Immature natural killer cell (primary cell): ENCODE data around the gene GFOD1. TPM values are rescaled to one million over a fixed set of nuclear protein-coding genes. Genes with fewer than 3 reads are reported as not detected.
"Not testable (repeated sequence)": the region's sequence is repeated elsewhere in the genome, so short reads cannot be mapped to it uniquely, and the experiment has no call there.

Source experiments
- DNase-seq, 3 donors: peaks; one replicate each; pipeline ENCODE4 v3.0.0; 2022; ENCODE audit warnings: mixed read lengths in 1 of 3
- H3K27ac Mint-ChIP-seq, 6 donors: one replicate each; pipeline ENCODE4 v1.8.0; 2020; ENCODE audit warnings: mixed read lengths in 6 of 6, mild to moderate bottlenecking in 5 of 6, inconsistent platforms in 4 of 6, moderate library complexity in 3 of 6
- H3K27me3 Mint-ChIP-seq, 3 donors: one replicate each; pipeline ENCODE4 v1.8.0; 2020 to 2021; ENCODE audit warnings: low read depth in 3 of 3, mild to moderate bottlenecking in 3 of 3, mixed read lengths in 3 of 3, moderate library complexity in 3 of 3, inconsistent platforms in 1 of 3
- H3K36me3 Mint-ChIP-seq, 3 donors: one replicate each; pipeline ENCODE4 v1.8.0; 2020; ENCODE audit warnings: mixed read lengths in 3 of 3, inconsistent platforms in 2 of 3, mild to moderate bottlenecking in 2 of 3
- H3K4me1 Mint-ChIP-seq, 2 donors: one replicate each; pipeline ENCODE4 v1.8.0; 2020; ENCODE audit warnings: inconsistent platforms in 2 of 2, mild to moderate bottlenecking in 2 of 2, mixed read lengths in 2 of 2, moderate library complexity in 1 of 2
- H3K4me3 Mint-ChIP-seq, 5 donors: one replicate each; pipeline ENCODE4 v1.8.0; 2020; ENCODE audit warnings: mild to moderate bottlenecking in 5 of 5, mixed read lengths in 5 of 5, inconsistent platforms in 3 of 5, moderate library complexity in 3 of 5
- H3K9me3 Mint-ChIP-seq, 6 donors: one replicate each; pipeline ENCODE4 v1.8.0; 2020; ENCODE audit warnings: mild to moderate bottlenecking in 6 of 6, mixed read lengths in 6 of 6, inconsistent platforms in 4 of 6, moderate library complexity in 3 of 6
- polyA plus RNA-seq, 3 donors: library from polyadenylated mRNA; unstranded; fragments of 300-500 nt; fragmentation: Illumina TruSeq; gene quantifications; one replicate each; pipeline ENCODE4 v1.2.3, GENCODE V29; 2021

The GFOD1 gene
- polyA plus RNA-seq, 3 donors from 2014 or later: 22.5 to 68.8 (median 49.3) TPM

GRCh38 chr6:13447949-13448724 is 39.3 kb downstream of the GFOD1 start:
- Mint-ChIP-seq H3K4me1 (peaks cover 86 to 99% of the 10 kb centered on the region in 2 donors), H3K9me3 (no peaks in the 10 kb centered on the region), H3K36me3 (peaks cover 14 to 29% (median 21%) of the 10 kb centered on the region in 3 donors), H3K27ac (peak overlapping the region; percentile 84 to 97 (median 95)), H3K4me3 (peak overlapping the region; percentile 46 to 83 (median 75)), H3K27me3 (peaks cover 0 to 3% (median 0%) of the 10 kb centered on the region in 3 donors)
- no peak for DNase-seq

DNA sequence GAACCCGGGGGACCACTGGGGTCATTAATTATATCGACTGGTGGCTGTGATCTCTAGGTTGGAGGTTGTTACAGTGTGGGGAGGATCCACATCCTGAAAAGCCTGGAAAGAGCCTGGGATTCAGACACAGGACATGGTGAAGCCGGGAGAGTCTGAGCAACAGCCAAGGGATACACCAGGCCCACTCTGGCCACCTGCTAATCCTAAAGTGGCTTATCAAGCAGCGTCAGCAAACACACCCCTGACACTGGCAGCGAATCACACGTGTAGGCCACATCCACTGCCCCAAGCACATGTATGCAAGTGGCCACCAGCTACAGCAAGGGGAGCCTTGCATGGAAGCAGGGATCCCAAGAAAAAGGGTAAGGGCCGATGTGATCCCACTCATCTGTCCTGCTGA is 41.0 kb downstream of the GFOD1 start:
- Mint-ChIP-seq H3K36me3 (peaks cover 16 to 19% (median 18%) of the 10 kb centered on the region in 3 donors), H3K4me1 (peaks cover 84 to 99% of the 10 kb centered on the region in 2 donors), H3K9me3 (no peaks in the 10 kb centered on the region), H3K27me3 (peaks cover 0 to 2% (median 1%) of the 10 kb centered on the region in 3 donors), H3K4me3 (peak overlapping the region; percentile 60 to 86 (median 70)), H3K27ac (peak overlapping the region; percentile 78 to 97 (median 90))
- no peak for DNase-seq

DNA sequence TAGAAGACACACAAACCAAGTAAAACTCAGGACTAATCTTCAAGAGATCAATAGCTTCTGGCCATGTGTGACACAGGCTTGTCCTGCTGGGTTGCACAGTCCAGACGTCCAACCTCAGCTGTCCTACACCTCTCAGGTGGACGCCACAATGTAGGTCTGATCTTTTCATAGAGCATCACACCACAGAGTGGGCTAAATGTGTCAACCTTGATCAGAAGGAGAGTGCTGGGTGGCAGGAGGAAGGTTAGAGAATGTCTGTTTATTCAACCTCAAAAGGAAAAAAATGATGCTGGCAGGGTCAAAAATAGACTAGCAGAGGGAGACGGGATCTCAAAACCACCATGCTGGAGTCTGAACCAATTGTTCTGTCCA is 41.7 kb downstream of the GFOD1 start:
- H3K27ac Mint-ChIP-seq: peak overlapping the region; percentile 78 to 97 (median 90)
- H3K9me3 Mint-ChIP-seq: no peaks in the 10 kb centered on the region
- H3K4me1 Mint-ChIP-seq: peaks cover 84 to 99% of the 10 kb centered on the region in 2 donors
- peaks cover 0 to 2% (median 1%) of the 10 kb centered on the region in 3 donors for H3K27me3 Mint-ChIP-seq
- peak overlapping the region; percentile 60 to 86 (median 70) for H3K4me3 Mint-ChIP-seq
- peaks cover 15 to 16% (median 15%) of the 10 kb centered on the region in 3 donors for H3K36me3 Mint-ChIP-seq
- no peak for DNase-seq

DNA sequence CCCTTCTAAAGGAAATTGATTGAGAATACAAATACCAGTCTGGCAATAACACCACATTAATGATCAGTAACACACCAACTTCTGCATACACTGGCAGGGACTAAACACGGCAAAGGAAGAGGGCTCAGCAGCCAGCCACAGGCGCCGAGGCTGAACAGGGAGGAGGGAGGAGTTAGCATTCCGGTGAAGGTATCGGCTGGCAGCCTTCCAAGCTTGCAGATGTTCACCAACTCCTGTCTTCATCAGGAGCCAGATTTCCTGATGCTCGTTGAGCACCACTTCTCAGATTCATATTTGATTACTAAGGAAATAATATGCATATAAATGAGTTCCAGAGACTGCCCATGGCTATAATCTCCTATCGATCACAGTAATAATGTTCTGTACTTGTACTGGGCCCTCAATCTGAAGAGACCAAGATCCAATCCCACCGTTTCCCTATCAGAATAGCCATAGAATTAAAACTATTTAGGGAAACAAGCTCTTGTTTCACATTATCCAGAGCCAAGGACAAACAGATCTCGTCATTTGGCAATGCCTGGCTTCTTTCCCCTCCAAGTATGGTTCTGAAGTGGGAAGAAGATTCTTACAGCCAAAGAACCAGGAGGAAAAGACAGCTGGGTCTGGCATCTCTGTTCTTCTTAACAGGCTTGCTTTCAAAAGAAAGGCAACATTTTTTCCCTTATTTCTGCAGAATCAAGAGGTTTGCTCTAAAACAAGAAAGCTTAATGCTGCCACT is 42.2 kb downstream of the GFOD1 start:
- Mint-ChIP-seq H3K27ac (peak overlapping the region; percentile 78 to 97 (median 90)), H3K4me1 (peaks cover 87 to 99% of the 10 kb centered on the region in 2 donors), H3K4me3 (peak overlapping the region; percentile 60 to 86 (median 70)), H3K36me3 (peaks cover 11 to 12% (median 11%) of the 10 kb centered on the region in 3 donors), H3K9me3 (no peaks in the 10 kb centered on the region), H3K27me3 (peaks cover 0 to 2% (median 1%) of the 10 kb centered on the region in 3 donors)
- no peak for DNase-seq

DNA sequence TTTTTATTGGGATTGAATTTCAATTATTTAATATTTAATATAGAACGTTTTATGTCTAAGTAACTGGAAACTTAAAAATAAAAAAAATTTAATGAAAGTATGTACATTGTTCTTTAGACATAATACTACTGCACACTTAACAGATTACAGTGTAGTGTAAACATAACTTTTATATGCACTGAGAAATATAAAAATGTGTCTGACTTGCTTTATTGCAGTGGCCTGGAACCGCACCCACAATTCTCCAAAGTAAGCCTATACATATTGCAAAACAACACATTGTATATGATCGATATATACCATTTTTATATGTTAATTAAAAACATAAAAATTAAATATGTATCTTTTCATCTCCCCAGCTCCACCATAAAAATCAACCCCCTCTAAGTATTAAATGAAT is 42.8 kb downstream of the GFOD1 start:
- peaks cover 84 to 98% of the 10 kb centered on the region in 2 donors for H3K4me1 Mint-ChIP-seq
- H3K9me3 Mint-ChIP-seq: no peaks in the 10 kb centered on the region

DNA sequence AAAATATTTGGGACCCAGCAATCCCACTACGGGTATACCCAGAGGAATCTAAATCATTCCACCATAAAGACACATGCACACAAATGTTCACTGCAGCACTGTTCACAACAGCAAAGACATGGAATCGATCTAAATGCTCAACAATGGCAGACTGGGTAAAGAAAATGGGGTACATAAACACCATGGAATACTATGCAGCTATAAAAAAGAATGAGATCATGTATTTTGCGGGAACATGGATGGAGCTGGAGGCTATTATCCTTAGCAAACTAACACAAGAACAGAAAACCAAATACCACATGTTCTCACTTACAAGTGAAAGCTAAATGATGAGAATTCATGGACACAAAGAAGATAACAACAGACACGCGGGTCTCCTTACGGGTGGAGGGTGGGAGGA is 43.4 kb downstream of the GFOD1 start:
- not testable (repeated sequence) for H3K27me3 Mint-ChIP-seq, DNase-seq, H3K9me3 Mint-ChIP-seq
- H3K4me3 Mint-ChIP-seq: peak overlapping the region in 4 of 5 donors; percentile 8 to 59 (median 53)
- H3K27ac Mint-ChIP-seq: peak overlapping the region; percentile 67 to 88 (median 85)
- H3K4me1 Mint-ChIP-seq: peaks cover 84 to 98% of the 10 kb centered on the region in 2 donors
- H3K36me3 Mint-ChIP-seq: peaks cover 5 to 11% (median 7%) of the 10 kb centered on the region in 3 donors

More for the DNA sequence above, 42.8 kb downstream of the GFOD1 start:
- DNase-seq: no peak
- peaks cover 0 to 2% (median 1%) of the 10 kb centered on the region in 3 donors for H3K27me3 Mint-ChIP-seq
- H3K36me3 Mint-ChIP-seq: peaks cover 8% of the 10 kb centered on the region in 3 donors
- H3K4me3 Mint-ChIP-seq: peak overlapping the region; percentile 60 to 86 (median 70)
- peak overlapping the region; percentile 78 to 97 (median 90) for H3K27ac Mint-ChIP-seq

DNA sequence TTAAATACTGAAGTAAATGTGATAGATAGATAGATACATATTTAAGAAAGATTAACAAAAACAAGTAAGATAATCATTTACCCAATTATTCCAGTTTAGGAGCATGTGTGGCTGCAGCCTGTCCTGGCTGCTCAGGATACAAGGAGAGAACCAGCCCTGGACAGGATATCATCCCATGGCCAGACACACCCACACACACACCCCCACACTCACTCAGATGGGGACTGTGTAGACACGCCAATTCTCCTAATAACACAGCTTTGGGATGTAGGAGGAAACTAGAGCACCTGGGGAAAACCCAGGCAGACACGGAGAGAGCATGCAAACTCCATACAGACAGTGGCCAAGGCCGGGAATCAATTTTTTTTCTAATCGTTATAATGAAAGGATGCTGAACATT is 45.6 kb downstream of the GFOD1 start:
- H3K27ac Mint-ChIP-seq: peak overlapping the region in 5 of 6 donors; percentile 8 to 86 (median 56)
- peaks cover 0 to 2% (median 0%) of the 10 kb centered on the region in 3 donors for H3K27me3 Mint-ChIP-seq
- no peaks in the 10 kb centered on the region for H3K9me3 Mint-ChIP-seq
- H3K36me3 Mint-ChIP-seq: peaks cover 5 to 11% (median 11%) of the 10 kb centered on the region in 3 donors
- no peak overlapping the region for H3K4me3 Mint-ChIP-seq
- DNase-seq: no peak
- H3K4me1 Mint-ChIP-seq: peaks cover 78 to 98% of the 10 kb centered on the region in 2 donors

DNA sequence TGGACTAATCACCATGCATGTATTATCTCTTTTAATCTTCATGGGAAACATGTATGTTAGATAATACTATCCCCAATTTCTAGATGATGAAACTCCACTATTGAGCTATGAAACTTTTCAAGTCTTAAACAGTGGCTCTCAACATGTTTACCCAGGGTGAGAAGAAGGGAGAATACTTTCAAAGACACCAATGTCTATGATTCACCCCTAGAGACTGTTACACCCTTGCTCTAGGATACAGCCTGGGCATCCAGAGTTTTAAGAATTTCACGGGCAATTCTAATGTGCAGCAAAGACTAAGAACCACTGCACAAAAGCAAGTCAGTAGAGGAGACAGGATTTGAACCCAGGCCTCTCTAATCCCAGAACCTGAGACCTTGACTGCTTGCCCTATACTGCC is 47.8 kb downstream of the GFOD1 start:
- Mint-ChIP-seq H3K27ac (peak overlapping the region; percentile 24 to 91 (median 64)), H3K36me3 (peaks cover 5 to 11% (median 11%) of the 10 kb centered on the region in 3 donors), H3K9me3 (no peaks in the 10 kb centered on the region), H3K27me3 (peaks cover 0 to 3% (median 0%) of the 10 kb centered on the region in 3 donors), H3K4me3 (no peak overlapping the region), H3K4me1 (peaks cover 78 to 98% of the 10 kb centered on the region in 2 donors)
- DNase-seq: no peak

DNA sequence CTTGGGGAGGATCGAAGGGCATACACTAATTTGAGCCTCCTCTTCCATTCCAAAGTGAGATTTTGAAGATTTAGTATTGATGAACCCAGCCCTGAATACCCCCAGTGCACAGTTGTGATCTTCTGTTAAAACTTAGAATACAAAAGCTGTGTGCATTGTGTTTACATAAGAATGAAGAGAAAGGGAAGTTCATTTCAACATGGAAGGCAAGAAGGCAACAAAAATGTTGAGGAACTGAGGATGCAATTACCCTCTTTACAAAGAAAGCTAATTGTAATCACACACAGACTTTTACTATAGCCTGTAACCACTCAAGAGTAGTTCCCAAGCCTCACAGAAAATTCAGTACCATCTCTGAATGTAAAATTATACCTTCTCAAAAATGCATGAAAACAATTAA is 49.3 kb downstream of the GFOD1 start:
- DNase-seq: no peak
- Mint-ChIP-seq H3K27me3 (peaks cover 0 to 5% (median 3%) of the 10 kb centered on the region in 3 donors), H3K27ac (peak overlapping the region; percentile 22 to 96 (median 80)), H3K36me3 (peaks cover 5 to 11% (median 11%) of the 10 kb centered on the region in 3 donors), H3K4me1 (peaks cover 86 to 99% of the 10 kb centered on the region in 2 donors), H3K4me3 (peak overlapping the region in 1 of 5 donors; percentile 82), H3K9me3 (peaks cover 0 to 1% (median 0%) of the 10 kb centered on the region in 6 donors)

- no peak for DNase-seq
- Mint-ChIP-seq H3K36me3 (peaks cover 4 to 5% (median 4%) of the 10 kb centered on the region in 3 donors), H3K27ac (peak overlapping the region; percentile 73 to 96 (median 85)), H3K4me1 (peaks cover 87 to 98% of the 10 kb centered on the region in 2 donors), H3K27me3 (peaks cover 0 to 5% (median 2%) of the 10 kb centered on the region in 3 donors), H3K4me3 (peak overlapping the region; percentile 46 to 82 (median 60)), H3K9me3 (peaks cover 0 to 1% (median 0%) of the 10 kb centered on the region in 6 donors)
These were observed 50.0 kb downstream of the GFOD1 start for GRCh38 chr6:13437218-13437996.

GRCh38 chr6:13436399-13437217 is 50.8 kb downstream of the GFOD1 start:
- H3K27ac Mint-ChIP-seq: peak overlapping the region; percentile 74 to 97 (median 86)

More at GRCh38 chr6:13436399-13437217, 50.8 kb downstream of the GFOD1 start:
- Mint-ChIP-seq H3K27me3 (peaks cover 2 to 5% (median 3%) of the 10 kb centered on the region in 3 donors), H3K36me3 (peaks cover 2 to 4% (median 4%) of the 10 kb centered on the region in 3 donors), H3K4me3 (peak overlapping the region in 4 of 5 donors; percentile 46 to 83 (median 82)), H3K4me1 (peaks cover 89 to 98% of the 10 kb centered on the region in 2 donors), H3K9me3 (peaks cover 0 to 1% (median 0%) of the 10 kb centered on the region in 6 donors)
- DNase-seq: no peak
